Measurements from ENCODE around the gene COL20A1.
"Not testable (repeated sequence)": the region's sequence is repeated elsewhere in the genome, so short reads cannot be mapped to it uniquely, and the experiment has no call there.

COL20A1 gene

DNA sequence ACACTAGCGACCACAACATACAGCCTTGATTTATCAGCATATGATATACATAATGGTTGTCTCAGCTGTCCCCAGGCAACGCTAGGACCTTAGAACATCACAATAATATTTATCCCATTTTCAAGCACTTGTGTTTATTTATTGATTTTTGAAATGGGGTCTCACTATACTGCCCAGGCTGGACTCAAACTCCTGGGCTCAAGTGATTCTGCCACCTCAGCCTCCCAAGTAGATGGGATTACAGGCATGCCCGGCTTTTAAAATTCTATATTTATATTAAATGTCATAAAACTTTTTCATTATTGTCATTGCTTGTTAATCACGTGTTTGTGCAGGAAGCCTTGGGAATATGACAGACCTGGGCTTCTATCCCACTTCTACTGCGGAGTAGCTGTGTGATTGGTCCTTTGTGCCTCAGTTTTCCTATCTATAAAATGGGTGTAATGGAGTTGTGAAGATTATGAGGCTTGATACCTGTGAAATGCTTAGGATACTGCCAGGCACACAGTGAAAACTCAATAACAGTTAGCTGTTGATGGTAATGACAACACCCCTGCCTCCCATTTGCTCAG is 10.2 kb downstream of the COL20A1 start:
- no peak for ATAC-seq
- no peak for TF ChIP-seq ZNF565 (CRISPR knock-in tag; conservative IDR thresholded peaks at IDR 0.05; ENCODE audit: low read depth)
- TF ChIP-seq ZNF70 (CRISPR knock-in tag; IDR thresholded peaks at IDR 0.05): no peak
- TF ChIP-seq RARB (CRISPR knock-in tag; IDR thresholded peaks at IDR 0.05): no peak
- TF ChIP-seq PPARA (CRISPR knock-in tag; IDR thresholded peaks at IDR 0.05; ENCODE audit: borderline replicate concordance): no peak
- TF ChIP-seq, protein P1, sequence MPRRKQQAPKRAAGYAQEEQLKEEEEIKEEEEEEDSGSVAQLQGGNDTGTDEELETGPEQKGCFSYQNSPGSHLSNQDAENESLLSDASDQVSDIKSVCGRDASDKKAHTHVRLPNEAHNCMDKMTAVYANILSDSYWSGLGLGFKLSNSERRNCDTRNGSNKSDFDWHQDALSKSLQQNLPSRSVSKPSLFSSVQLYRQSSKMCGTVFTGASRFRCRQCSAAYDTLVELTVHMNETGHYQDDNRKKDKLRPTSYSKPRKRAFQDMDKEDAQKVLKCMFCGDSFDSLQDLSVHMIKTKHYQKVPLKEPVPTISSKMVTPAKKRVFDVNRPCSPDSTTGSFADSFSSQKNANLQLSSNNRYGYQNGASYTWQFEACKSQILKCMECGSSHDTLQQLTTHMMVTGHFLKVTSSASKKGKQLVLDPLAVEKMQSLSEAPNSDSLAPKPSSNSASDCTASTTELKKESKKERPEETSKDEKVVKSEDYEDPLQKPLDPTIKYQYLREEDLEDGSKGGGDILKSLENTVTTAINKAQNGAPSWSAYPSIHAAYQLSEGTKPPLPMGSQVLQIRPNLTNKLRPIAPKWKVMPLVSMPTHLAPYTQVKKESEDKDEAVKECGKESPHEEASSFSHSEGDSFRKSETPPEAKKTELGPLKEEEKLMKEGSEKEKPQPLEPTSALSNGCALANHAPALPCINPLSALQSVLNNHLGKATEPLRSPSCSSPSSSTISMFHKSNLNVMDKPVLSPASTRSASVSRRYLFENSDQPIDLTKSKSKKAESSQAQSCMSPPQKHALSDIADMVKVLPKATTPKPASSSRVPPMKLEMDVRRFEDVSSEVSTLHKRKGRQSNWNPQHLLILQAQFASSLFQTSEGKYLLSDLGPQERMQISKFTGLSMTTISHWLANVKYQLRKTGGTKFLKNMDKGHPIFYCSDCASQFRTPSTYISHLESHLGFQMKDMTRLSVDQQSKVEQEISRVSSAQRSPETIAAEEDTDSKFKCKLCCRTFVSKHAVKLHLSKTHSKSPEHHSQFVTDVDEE (CRISPR knock-in tag; IDR thresholded peaks at IDR 0.05): no peak
- no peak for TF ChIP-seq ESRRG (CRISPR knock-in tag; IDR thresholded peaks at IDR 0.05)
- TF ChIP-seq ZFP30 (CRISPR knock-in tag; IDR thresholded peaks at IDR 0.05): no peak
- TF ChIP-seq ISL1 (CRISPR knock-in tag; IDR thresholded peaks at IDR 0.05): no peak
- no peak for TF ChIP-seq OSR1 (CRISPR knock-in tag; IDR thresholded peaks at IDR 0.05)
- TF ChIP-seq ZNF8 (CRISPR knock-in tag; IDR thresholded peaks at IDR 0.05): no peak
- TF ChIP-seq, protein P2, sequence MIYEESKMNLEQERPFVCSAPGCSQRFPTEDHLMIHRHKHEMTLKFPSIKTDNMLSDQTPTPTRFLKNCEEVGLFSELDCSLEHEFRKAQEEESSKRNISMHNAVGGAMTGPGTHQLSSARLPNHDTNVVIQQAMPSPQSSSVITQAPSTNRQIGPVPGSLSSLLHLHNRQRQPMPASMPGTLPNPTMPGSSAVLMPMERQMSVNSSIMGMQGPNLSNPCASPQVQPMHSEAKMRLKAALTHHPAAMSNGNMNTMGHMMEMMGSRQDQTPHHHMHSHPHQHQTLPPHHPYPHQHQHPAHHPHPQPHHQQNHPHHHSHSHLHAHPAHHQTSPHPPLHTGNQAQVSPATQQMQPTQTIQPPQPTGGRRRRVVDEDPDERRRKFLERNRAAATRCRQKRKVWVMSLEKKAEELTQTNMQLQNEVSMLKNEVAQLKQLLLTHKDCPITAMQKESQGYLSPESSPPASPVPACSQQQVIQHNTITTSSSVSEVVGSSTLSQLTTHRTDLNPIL (CRISPR knock-in tag; IDR thresholded peaks at IDR 0.05; ENCODE audit: low read depth): no peak

DNA sequence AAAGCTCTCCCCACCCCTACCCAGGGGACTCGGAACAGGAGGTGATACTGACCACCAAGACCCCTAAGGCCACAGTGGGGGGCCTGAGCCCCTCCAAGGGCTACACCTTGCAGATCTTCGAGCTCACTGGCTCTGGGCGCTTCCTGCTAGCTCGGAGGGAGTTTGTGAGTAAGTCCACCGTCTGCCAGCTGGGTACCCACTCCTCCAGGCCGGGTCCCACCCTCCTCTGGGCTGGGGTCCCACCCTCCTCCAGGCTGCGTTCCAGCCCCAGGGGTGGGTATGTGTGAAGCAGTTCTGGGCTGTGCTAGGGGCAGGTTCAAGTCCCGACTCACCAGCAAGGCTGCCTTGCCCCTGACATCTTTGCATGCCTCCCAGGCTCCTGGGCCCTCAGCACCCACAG is 12.4 kb downstream of the COL20A1 start:
- ATAC-seq: no peak
- no peak for TF ChIP-seq PPARA (CRISPR knock-in tag; IDR thresholded peaks at IDR 0.05; ENCODE audit: borderline replicate concordance)
- TF ChIP-seq ZFP30 (CRISPR knock-in tag; IDR thresholded peaks at IDR 0.05): no peak
- no peak for TF ChIP-seq GLIS3 (CRISPR knock-in tag; IDR thresholded peaks at IDR 0.05)
- TF ChIP-seq ZNF8 (CRISPR knock-in tag; IDR thresholded peaks at IDR 0.05): no peak
- TF ChIP-seq OSR1 (CRISPR knock-in tag; IDR thresholded peaks at IDR 0.05): no peak
- TF ChIP-seq ESRRG (CRISPR knock-in tag; IDR thresholded peaks at IDR 0.05): no peak
- no peak for TF ChIP-seq ZC3H10 (CRISPR knock-in tag; IDR thresholded peaks at IDR 0.05)

DNA sequence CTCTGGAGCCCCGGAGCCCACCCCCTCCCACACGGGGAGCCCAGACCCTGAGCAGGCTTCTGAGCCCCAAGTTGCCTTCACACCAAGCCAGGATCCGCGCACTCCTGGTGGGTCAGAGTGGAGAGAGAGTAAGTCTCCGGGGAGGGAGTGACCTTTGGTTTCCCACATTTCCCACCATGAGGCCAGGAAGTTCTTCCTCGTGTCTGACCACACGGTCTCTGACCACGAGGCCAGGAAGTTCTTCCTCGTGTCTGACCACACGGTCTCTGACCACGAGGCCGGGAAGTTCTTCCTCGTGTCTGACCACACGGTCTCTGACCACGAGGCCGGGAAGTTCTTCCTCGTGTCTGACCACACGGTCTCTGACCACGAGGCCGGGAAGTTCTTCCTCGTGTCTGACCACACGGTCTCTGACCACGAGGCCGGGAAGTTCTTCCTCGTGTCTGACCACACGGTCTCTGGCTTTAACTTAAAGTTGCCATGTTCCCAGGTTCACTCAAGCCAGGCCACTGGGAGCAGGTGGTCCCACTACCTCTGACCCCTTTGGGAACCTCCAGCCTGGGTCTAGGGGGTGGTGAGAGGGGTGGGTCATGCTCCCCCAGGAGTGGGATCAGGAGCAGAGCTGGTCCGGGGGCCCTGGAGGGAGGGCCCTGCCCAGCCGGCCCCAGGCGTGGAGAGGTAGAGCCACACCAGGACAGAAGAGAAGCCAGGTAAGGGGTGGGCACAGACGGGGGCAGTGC is 13.1 kb downstream of the COL20A1 start:
- not testable (repeated sequence) for ATAC-seq

DNA sequence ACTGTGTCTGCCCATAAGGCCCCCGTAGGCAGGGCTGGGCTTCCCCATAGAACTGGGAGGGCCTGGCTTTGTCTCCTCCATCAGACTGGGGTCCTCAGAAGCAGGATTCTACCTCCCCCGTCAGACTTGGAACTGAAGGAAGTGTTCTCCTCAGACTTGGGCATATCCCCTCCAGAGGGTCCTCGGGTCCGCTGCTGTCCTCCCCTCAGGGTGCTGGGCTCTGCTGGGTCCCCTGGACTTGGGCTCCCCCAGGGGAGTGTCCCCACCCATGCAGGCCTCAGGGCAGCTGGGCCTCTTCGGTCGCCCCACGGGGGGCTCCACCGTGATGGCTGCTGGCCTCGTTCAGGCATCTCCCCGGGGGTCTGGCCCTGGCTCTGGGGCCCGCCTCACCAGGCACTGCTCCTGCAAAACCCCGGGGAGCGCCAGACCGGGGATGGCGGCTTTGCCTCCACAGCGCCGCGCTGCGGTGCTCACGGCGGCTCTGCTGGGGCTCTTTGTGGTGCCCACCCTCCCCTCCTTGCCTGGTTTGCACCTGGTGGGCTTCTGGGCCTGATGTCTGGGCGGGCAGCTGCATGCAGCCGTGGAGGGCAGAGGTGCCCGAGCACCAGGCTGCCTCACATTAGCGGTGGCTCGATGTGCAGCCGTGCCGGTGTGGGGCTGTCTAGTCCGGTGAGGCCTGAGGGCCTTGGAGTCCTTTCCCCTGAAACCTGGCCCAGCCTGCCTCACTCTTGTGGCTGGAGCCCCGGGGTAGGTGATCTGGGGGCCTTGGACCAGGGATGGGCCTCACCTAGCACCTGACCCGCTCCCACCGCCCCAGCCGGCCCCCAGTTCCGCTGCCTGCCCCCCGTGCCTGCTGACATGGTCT is 13.9 kb downstream of the COL20A1 start:
- ATAC-seq: no peak
- no peak for TF ChIP-seq ZFP3 (CRISPR knock-in tag; IDR thresholded peaks at IDR 0.05)
- TF ChIP-seq ESRRG (CRISPR knock-in tag; IDR thresholded peaks at IDR 0.05): no peak
- no peak for TF ChIP-seq TOX (CRISPR knock-in tag; IDR thresholded peaks at IDR 0.05; ENCODE audit: borderline replicate concordance)
- no peak for TF ChIP-seq ZC3H10 (CRISPR knock-in tag; IDR thresholded peaks at IDR 0.05)
- TF ChIP-seq RARB (CRISPR knock-in tag; IDR thresholded peaks at IDR 0.05): no peak
- TF ChIP-seq, protein P2 (CRISPR knock-in tag; IDR thresholded peaks at IDR 0.05; ENCODE audit: low read depth): no peak
- no peak for TF ChIP-seq ZFP30 (CRISPR knock-in tag; IDR thresholded peaks at IDR 0.05)
- no peak for TF ChIP-seq ZNF565 (CRISPR knock-in tag; conservative IDR thresholded peaks at IDR 0.05; ENCODE audit: low read depth)
- no peak for TF ChIP-seq TCF4 (CRISPR knock-in tag; IDR thresholded peaks at IDR 0.05; ENCODE audit: borderline replicate concordance)
- TF ChIP-seq ARNTL (CRISPR knock-in tag; IDR thresholded peaks at IDR 0.05; ENCODE audit: borderline replicate concordance, low read depth): no peak
- TF ChIP-seq, protein P1 (CRISPR knock-in tag; IDR thresholded peaks at IDR 0.05): no peak
- no peak for TF ChIP-seq GLIS3 (CRISPR knock-in tag; IDR thresholded peaks at IDR 0.05)
- TF ChIP-seq, protein P3, sequence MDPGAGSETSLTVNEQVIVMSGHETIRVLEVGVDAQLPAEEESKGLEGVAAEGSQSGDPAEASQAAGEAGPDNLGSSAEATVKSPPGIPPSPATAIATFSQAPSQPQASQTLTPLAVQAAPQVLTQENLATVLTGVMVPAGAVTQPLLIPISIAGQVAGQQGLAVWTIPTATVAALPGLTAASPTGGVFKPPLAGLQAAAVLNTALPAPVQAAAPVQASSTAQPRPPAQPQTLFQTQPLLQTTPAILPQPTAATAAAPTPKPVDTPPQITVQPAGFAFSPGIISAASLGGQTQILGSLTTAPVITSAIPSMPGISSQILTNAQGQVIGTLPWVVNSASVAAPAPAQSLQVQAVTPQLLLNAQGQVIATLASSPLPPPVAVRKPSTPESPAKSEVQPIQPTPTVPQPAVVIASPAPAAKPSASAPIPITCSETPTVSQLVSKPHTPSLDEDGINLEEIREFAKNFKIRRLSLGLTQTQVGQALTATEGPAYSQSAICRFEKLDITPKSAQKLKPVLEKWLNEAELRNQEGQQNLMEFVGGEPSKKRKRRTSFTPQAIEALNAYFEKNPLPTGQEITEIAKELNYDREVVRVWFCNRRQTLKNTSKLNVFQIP (CRISPR knock-in tag; IDR thresholded peaks at IDR 0.05; ENCODE audit: borderline replicate concordance, low read depth): no peak
